ENCODE data around the gene SPOP.

- TF ChIP-seq CTCF (conservative IDR thresholded peaks at IDR 0.05; ENCODE audit: low read depth, low read length) = no peak
- TF ChIP-seq EZH2 (IDR thresholded peaks at IDR 0.05; ENCODE audit: borderline replicate concordance, low read depth, low read length, poor library complexity, severe bottlenecking) = no peak
Observed at GRCh38 chr17:49571764-49572163, 106.1 kb downstream of the SPOP start.

Measured in A673 (cell line).